Hematopoietic multipotent progenitor cell (in vitro differentiated cells): ENCODE results near the gene TDRD12. TPM values are rescaled to one million over a fixed set of nuclear protein-coding genes. Genes with fewer than 3 reads are reported as not detected.
A peak's percentile ranks its signal among the peaks of the same experiment; 100 is the strongest.

Experiments used
- DNase-seq, 3 donors: peaks; one replicate each; pipeline ENCODE4 v3.0.0-alpha.2; 2011 to 2015; ENCODE audit warnings: low read depth in 2 of 3, low spot score in 2 of 3
- total RNA-seq: library from RNA; depleted of rRNA; stranded (reverse); fragments of >200 nt; gene quantifications from one replicate; pipeline ENCODE4 v1.2.3, GENCODE V29; 2012

TDRD12 gene
- total RNA-seq: 0.27 TPM

DNA sequence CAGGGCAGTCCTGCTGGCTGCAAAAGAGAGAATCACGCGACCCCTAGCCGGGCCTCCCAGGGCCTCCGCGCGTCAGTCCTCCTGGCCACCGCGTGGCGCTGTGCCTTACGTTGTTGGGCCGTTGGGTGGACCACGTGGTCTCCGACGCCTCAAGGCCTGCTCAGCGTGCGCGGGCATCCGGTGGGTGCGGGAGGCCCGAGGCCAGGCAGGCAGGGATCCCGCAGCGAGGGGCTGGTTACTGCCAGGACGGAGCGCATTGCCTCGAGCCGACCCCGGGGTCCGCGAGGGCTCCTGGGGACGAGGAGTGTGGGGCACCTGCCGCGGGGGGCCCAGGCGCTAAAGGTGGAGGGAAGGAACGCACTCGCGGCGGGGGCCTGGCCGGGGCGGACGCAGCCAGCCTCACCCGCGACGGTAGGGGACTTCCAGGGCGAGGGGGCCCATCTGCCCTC lies at the start of gene TDRD12:
Gene TDRD12 (plus strand): TSS at position 157 of the 449 bp plus-strand sequence. CDS start 306 bp downstream, outside the sequence.
- no peak for DNase-seq

DNA sequence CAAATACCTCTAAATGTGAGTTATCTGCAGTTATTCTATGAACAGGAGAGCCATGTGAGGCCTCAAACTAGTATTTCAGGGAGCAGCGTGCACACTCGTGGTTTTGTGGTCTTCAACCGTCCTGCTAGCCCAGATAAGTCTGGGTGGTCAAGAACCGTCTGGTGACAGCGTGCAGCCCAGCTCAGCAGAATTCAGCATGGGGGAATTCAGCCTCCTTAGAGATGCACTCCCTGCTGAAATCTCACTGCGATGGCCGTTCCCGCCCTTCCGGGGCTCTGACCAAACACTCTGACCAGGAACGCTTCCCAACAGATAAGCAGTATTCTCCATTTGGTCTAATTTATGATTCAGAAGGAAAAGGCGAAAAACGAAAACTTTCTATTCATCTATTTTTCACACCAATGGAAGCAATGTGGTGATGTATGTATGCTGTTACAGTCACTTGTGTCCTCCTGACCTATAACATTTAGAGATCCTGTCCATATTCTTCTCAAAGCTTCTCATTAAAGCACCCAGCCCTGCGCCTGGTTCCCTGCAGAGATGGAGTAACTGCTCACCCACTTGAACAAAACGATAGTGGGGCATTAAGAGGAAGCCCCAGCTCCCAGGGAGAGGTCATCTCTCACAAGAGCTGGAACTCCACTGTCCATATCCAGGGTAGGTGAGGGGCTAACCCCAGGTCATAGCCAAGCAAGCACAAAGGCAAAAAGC lies 47.5 kb upstream of the TDRD12 start:
- DNase-seq: peak in 2 of 3 donors; percentile 51 to 56

DNA sequence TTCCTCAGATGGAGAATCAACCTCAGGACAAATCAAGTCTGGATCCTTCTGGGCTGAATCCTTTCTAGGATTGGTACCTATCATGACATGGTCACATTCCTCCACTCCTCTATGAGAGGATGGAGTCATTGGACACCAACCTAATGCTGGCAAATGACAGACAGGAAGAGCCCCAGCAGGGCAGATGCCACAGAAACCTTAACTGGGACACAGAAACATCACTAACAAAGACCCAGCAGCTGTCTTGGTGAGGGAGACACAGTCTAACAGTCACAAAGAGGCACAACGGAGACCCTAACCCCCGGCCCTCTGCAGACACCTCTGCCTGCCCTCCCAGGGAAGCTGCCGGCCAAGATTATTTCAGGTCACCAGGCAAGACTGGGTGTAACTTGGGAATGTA lies 46.7 kb upstream of the TDRD12 start:
- no peak for DNase-seq

DNA sequence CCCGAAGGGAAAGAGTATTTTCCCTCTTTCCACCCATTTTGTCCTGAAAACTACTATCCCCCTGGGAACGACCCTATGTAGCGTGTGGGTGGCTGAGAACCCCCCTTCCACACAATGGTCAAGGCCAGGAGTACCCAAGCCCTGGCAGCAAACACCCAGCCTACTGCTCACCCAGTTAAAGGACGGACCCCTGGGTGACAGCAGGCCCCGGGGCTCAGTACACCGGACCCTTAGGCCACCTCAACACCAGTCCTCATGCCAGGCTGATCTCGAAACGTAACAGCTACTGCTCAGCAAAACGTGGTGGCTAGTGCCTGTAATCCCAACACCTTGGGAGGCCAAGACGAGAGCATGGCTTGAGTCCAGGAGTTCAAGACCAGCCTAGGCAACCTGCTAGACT lies 46.0 kb upstream of the TDRD12 start:
- DNase-seq: no peak

- DNase-seq: no peak
These were observed 45.2 kb upstream of the TDRD12 start for GRCh38 chr19:32674153-32674930.

GRCh38 chr19:32674931-32675719 lies 44.4 kb upstream of the TDRD12 start, which contains the start of gene ANKRD27:
Gene ANKRD27 (minus strand): TSS chr19:32675180. CDS start chr19:32659015, 16,165 bp downstream.
- DNase-seq: peak; percentile 97 to 99 (median 98)

DNA sequence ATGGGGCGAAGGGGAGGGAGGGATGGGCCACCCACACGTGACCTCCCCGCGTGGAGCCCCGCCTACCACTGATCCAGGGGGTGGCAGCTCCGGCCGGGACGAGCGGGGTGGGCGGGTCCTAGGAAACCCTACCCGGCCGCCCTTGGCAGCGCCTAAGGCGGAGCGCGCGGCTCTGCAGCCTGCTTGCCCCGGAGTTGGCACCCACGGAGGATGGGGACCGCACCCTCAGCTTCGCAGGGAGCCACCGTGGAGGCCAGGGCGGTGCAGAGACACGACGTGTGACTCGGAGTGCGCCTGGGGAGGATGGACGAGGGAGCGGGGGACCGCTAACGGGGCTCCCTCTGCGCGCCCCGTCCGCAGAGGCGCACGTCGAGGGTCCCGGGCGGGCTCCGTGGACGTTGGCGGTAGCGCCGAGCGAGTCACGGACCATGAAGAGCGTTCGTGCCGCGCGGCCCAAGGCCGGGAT lies 43.8 kb upstream of the TDRD12 start, which contains the start of gene RGS9BP:
Gene RGS9BP (plus strand): TSS at position 129 of the 466 bp plus-strand sequence. CDS start 416 bp downstream, outside the sequence.
- peak; percentile 25 to 47 (median 46) for DNase-seq

- peak in 1 of 3 donors; percentile 19 for DNase-seq
These were observed 43.2 kb upstream of the TDRD12 start for GRCh38 chr19:32676186-32676894.

GRCh38 chr19:32676895-32677359 lies 42.6 kb upstream of the TDRD12 start:
- DNase-seq: no peak

DNA sequence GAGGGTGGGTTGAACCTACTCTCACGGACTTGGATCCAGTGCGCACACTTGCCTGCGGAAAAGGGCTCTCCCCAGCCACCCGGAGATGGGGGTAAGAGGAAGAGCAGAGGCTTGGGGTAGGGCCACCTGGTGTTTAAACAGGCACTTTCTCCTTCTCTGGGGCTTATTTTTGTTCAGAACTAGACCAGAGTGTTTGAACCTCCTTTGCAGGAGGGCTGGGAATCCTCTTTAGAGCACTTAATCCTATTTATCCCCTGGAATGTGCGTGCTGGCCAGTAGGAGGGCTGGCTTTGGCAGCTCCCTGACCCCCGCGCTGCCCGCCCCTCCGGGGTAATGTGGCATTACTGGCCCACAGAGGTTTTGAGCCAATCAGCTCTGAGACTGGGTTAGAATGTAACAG lies 41.9 kb upstream of the TDRD12 start:
- DNase-seq: peak in 1 of 3 donors; percentile 33

DNA sequence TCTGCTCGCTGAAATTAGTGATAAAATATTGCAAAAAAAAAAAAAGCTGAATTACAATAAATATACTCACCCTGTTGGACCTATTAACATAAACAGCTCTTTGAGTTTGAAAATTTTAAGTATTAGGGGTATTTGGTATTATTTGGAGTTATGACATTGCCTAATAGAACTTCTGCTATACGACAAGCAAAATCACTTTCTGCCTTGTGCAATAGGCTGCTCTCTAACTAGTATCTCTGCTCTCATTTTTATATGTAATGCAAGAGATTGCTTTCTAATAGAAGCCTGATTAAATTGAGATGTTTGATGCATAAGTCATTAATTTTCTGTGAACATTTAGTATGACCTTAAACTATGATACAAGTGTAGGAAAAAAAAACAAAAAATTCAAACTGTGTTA lies 38.6 kb upstream of the TDRD12 start:
- DNase-seq: no peak

DNA sequence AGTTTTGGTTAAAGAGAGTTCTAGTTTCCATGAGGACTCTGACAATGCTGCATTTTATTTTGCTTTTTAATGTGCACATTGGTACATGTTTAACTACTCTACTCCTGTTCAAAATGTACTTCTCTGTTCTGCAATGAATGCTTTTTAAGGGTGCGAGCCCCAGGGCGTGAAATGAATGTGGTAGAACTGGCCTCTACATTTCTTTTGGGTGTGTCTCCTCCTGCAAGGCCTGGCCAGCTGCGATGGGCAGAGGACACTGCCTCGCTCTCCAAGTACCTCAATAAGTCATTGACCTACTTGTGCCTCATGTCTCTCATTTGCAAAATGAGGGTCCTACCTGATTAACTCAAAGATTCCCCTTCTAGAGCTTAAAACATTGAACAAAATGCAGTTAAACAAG lies 37.2 kb upstream of the TDRD12 start:
- DNase-seq: no peak

GRCh38 chr19:32686847-32687475 lies 32.6 kb upstream of the TDRD12 start:
- no peak for DNase-seq

- DNase-seq: no peak
These were observed 31.9 kb upstream of the TDRD12 start for GRCh38 chr19:32687681-32688080.

DNA sequence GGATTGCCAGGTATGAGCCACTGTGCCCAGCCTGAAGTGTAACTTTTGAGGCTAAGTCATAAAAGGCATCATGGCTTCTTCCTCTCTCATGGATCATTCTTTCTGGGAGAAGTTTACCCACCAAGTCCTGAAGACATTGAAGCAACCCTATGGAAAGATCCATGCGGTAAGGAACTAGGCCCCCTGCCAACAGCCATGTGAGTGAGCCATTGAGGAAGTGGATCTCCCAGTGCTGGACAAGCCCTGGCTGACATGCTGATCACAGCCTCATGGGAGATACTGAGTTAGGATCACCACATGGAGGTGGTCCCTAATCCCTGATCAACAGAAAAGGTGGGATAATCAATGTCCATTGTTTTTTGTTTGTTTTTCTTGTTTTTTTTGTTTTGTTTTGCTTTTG lies 31.3 kb upstream of the TDRD12 start:
- no peak for DNase-seq

DNA sequence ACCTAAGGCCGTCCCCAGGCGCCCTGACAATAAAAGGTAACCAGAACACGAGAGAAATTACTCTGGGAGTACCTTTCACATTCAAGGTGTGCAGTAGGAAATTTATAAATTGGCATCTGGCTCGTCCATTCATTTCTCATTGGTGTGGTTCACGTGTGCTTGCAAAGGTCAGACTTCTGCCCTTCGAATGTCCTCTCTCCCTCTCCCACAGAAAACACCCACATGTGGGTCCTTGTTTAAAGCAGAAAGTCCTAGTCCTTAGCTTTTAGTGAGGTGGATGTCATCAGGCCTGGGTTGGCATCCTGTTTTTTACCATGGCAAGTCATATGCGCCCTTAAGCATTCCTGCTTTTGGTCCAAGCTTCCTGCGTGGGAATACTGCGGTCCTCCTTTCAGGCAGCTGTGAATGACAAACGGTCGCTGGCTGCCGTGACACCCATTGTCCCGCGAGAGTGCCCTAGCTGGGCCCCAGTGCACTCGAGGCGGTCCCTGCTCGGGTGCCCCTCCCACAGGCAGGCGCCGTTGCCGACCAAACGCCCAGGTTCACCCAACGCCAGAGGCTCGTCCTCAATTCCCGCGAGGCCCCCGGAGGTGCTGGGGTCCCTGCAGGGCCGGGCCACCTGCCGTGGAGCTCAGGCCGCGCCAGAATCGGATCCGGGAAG lies 28.1 kb upstream of the TDRD12 start, which contains the start of gene NUDT19:
Gene NUDT19 (plus strand): TSS at position 531 of the 661 bp plus-strand sequence. CDS start 140 bp downstream, outside the sequence.
- peak; percentile 18 to 81 (median 70) for DNase-seq

DNA sequence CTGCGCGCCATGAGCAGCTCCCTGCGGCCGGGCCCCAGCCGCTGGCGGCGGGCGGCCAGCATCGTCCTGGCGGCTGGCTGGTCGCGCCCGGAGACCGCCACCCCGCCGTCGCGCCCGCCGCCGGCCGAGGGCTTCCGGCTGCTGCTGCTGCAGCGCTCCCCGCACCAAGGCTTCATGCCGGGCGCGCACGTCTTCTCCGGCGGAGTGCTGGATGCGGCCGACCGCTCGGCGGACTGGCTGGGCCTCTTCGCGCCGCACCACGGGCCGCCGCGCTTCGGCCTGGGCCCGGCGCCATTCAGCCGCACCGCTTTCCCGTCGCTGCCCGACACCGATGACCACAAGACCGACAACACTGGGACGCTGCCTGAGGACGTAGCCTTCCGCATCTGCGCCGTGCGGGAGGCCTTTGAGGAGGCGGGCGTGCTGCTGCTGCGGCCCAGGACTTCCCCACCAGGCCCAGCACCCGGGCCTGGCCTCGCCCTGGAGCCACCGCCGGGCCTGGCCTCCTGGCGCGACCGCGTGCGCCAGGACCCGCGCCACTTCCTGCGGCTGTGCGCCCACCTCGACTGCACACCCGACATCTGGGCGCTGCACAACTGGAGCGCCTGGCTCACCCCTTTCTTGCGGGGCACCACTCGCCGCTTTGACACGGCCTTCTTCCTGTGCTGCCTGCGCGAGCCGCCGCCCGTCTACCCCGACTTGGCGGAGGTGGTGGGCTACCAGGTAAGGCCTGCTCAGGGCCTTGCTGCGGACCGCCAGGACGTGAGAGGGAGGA lies 27.4 kb upstream of the TDRD12 start:
- peak; percentile 37 to 71 (median 64) for DNase-seq

DNA sequence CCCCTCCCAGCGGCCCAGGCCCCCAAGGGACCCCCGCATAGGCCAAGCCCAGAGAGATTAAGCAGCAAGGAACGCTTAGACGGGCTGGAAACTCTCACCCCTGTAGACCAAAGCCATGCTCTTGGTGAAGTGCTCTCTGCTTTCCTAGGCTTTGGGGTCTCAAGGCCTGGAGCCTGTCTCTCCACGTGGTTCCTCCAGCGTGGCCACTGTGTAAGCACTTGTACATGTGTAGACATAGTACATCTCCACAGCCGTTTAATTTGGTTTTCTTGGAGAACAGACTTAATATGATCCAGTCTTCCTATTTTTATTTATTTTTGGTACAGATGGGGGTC lies 26.9 kb upstream of the TDRD12 start:
- DNase-seq: no peak
